ENCODE data around the gene TNIK.

GRCh38 chr3:171133337-171133736 is 326.9 kb downstream of the TNIK start:
- no peak for TF ChIP-seq CTCF (IDR thresholded peaks at IDR 0.05)
- TF ChIP-seq POLR2A (IDR thresholded peaks at IDR 0.05), result no peak
